SIG-M5 treated with dmso at 0.1 percent for 504 hours (cell line): ENCODE data around the gene RHNO1.
"Not testable (repeated sequence)": the region's sequence is repeated elsewhere in the genome, so short reads cannot be mapped to it uniquely, and the experiment has no call there.

Experiments
- DNase-seq: peaks from one replicate; lab custom pipeline; 2025; ENCODE audit not compliant: unreplicated experiment; lab: John Stamatoyannopoulos, UW

Gene RHNO1

GRCh38 chr12:2858334-2858733 is 18.7 kb upstream of the RHNO1 start:
- no peak for DNase-seq

GRCh38 chr12:2858944-2859421 is 18.0 kb upstream of the RHNO1 start:
- no peak for DNase-seq

- no peak for DNase-seq
Measured at GRCh38 chr12:2860170-2860569, 16.9 kb upstream of the RHNO1 start.

GRCh38 chr12:2862876-2863275 is 14.1 kb upstream of the RHNO1 start:
- no peak for DNase-seq

GRCh38 chr12:2863402-2863801 is 13.6 kb upstream of the RHNO1 start:
- not testable (repeated sequence) for DNase-seq

- DNase-seq = no peak
Measured at GRCh38 chr12:2864198-2864597, 12.8 kb upstream of the RHNO1 start.

- not testable (repeated sequence) for DNase-seq
Measured at GRCh38 chr12:2868986-2869632, 7.9 kb upstream of the RHNO1 start.

GRCh38 chr12:2876431-2877046 is 484 bp upstream of the RHNO1 start:
- DNase-seq = peak; percentile 45

- peak; percentile 99 for DNase-seq
Measured at GRCh38 chr12:2877953-2878732, 1.1 kb downstream of the RHNO1 start.

GRCh38 chr12:2879853-2880252 is 2.8 kb downstream of the RHNO1 start:
- no peak for DNase-seq

- no peak for DNase-seq
Measured at GRCh38 chr12:2884810-2885209, 7.8 kb downstream of the RHNO1 start.

- DNase-seq = no peak
Measured at GRCh38 chr12:2886768-2887450, 9.9 kb downstream of the RHNO1 start.

- no peak for DNase-seq
Measured at GRCh38 chr12:2890001-2890387, 13.0 kb downstream of the RHNO1 start.

GRCh38 chr12:2890388-2891239 is 13.6 kb downstream of the RHNO1 start, which contains the start of gene TULP3:
Gene TULP3 (plus strand): TSS chr12:2890891. CDS start chr12:2890948, 57 bp downstream.
- DNase-seq = peak; percentile 96

- no peak for DNase-seq
Measured at GRCh38 chr12:2891240-2892053, 14.4 kb downstream of the RHNO1 start.

GRCh38 chr12:2892246-2892645 is 15.2 kb downstream of the RHNO1 start:
- no peak for DNase-seq

- peak; percentile 26 for DNase-seq
Measured at GRCh38 chr12:2893007-2893406, 16.0 kb downstream of the RHNO1 start.

- DNase-seq = no peak
Measured at GRCh38 chr12:2895051-2895451, 18.0 kb downstream of the RHNO1 start.

GRCh38 chr12:2895511-2895910 is 18.5 kb downstream of the RHNO1 start:
- DNase-seq = no peak

GRCh38 chr12:2897418-2897817 is 20.4 kb downstream of the RHNO1 start:
- DNase-seq = no peak
